Germinal center (tissue), 1 donor: ENCODE measurements around the gene DTD1.

Source experiments
- DNase-seq: peaks from one replicate; pipeline ENCODE4 v3.0.0; 2012; ENCODE audit warnings: mixed read lengths, low spot score

The DTD1 gene

GRCh38 chr20:18705910-18706309 is 118.1 kb downstream of the DTD1 start:
- no peak for DNase-seq

GRCh38 chr20:18712131-18712530 is 124.3 kb downstream of the DTD1 start:
- DNase-seq = no peak

- DNase-seq = no peak
Measured at GRCh38 chr20:18712882-18713281, 125.0 kb downstream of the DTD1 start.

GRCh38 chr20:18715564-18715963 is 127.7 kb downstream of the DTD1 start:
- no peak for DNase-seq

- DNase-seq = no peak
Measured at GRCh38 chr20:18717062-18717461, 129.2 kb downstream of the DTD1 start.

- DNase-seq = no peak
Measured at GRCh38 chr20:18718129-18718528, 130.3 kb downstream of the DTD1 start.

GRCh38 chr20:18719426-18719825 is 131.6 kb downstream of the DTD1 start:
- no peak for DNase-seq

- DNase-seq = no peak
Measured at GRCh38 chr20:18721551-18722115, 133.8 kb downstream of the DTD1 start.

GRCh38 chr20:18722371-18722770 is 134.5 kb downstream of the DTD1 start:
- DNase-seq = no peak

GRCh38 chr20:18724077-18724476 is 136.2 kb downstream of the DTD1 start:
- DNase-seq = no peak

GRCh38 chr20:18724788-18725464 is 137.1 kb downstream of the DTD1 start:
- DNase-seq = no peak

- no peak for DNase-seq
Measured at GRCh38 chr20:18727032-18727508, 139.2 kb downstream of the DTD1 start.

GRCh38 chr20:18728165-18728869 is 140.5 kb downstream of the DTD1 start:
- peak; percentile 65 for DNase-seq

- DNase-seq = no peak
Measured at GRCh38 chr20:18728870-18729224, 141.0 kb downstream of the DTD1 start.

GRCh38 chr20:18729231-18729825 is 141.5 kb downstream of the DTD1 start:
- no peak for DNase-seq

- no peak for DNase-seq
Measured at GRCh38 chr20:18731940-18732339, 144.1 kb downstream of the DTD1 start.

- no peak for DNase-seq
Measured at GRCh38 chr20:18734525-18735189, 146.8 kb downstream of the DTD1 start.

GRCh38 chr20:18737140-18737539 is 149.3 kb downstream of the DTD1 start:
- no peak for DNase-seq

GRCh38 chr20:18738055-18738454 is 150.2 kb downstream of the DTD1 start:
- DNase-seq = no peak

GRCh38 chr20:18738888-18739287 is 151.0 kb downstream of the DTD1 start:
- DNase-seq = no peak

- DNase-seq = no peak
Measured at GRCh38 chr20:18739751-18740166, 151.9 kb downstream of the DTD1 start.

- DNase-seq = no peak
Measured at GRCh38 chr20:18740726-18741125, 152.9 kb downstream of the DTD1 start.
